NCI-H748 (cell line): ENCODE data around the gene STK10.

Experiments used
- DNase-seq: peaks from one replicate; lab custom pipeline; 2025; ENCODE audit not compliant: unreplicated experiment; lab: John Stamatoyannopoulos, UW

STK10 gene

GRCh38 chr5:172144931-172145869, 42.8 kb downstream of the STK10 start:
- DNase-seq = no peak

- DNase-seq = no peak
Observed at GRCh38 chr5:172144291-172144815, 43.7 kb downstream of the STK10 start.

- DNase-seq = no peak
Observed at GRCh38 chr5:172143875-172144274, 44.1 kb downstream of the STK10 start.

GRCh38 chr5:172142709-172143215, 45.3 kb downstream of the STK10 start:
- no peak for DNase-seq

GRCh38 chr5:172141949-172142319, 46.1 kb downstream of the STK10 start:
- DNase-seq = no peak

GRCh38 chr5:172140866-172141265, 47.2 kb downstream of the STK10 start:
- DNase-seq = peak; percentile 22

- DNase-seq = peak; percentile 86
Observed at GRCh38 chr5:172140120-172140519, 47.9 kb downstream of the STK10 start.

- no peak for DNase-seq
Observed at GRCh38 chr5:172137046-172137445, 51.0 kb downstream of the STK10 start.

GRCh38 chr5:172133359-172134029, 54.5 kb downstream of the STK10 start:
- DNase-seq = no peak

- DNase-seq = no peak
Observed at GRCh38 chr5:172131690-172132089, 56.3 kb downstream of the STK10 start.

- no peak for DNase-seq
Observed at GRCh38 chr5:172129256-172129910, 58.6 kb downstream of the STK10 start.

- DNase-seq = no peak
Observed at GRCh38 chr5:172127581-172127980, 60.4 kb downstream of the STK10 start.

- peak; percentile 18 for DNase-seq
Observed at GRCh38 chr5:172123269-172123692, 64.7 kb downstream of the STK10 start.

GRCh38 chr5:172119921-172120688, 67.9 kb downstream of the STK10 start:
- no peak for DNase-seq

GRCh38 chr5:172118891-172119290, 69.1 kb downstream of the STK10 start:
- no peak for DNase-seq

- no peak for DNase-seq
Observed at GRCh38 chr5:172117977-172118701, 69.9 kb downstream of the STK10 start.

- no peak for DNase-seq
Observed at GRCh38 chr5:172115541-172115982, 72.5 kb downstream of the STK10 start.

- no peak for DNase-seq
Observed at GRCh38 chr5:172114875-172115422, 73.1 kb downstream of the STK10 start.

- no peak for DNase-seq
Observed at GRCh38 chr5:172113036-172113435, 75.0 kb downstream of the STK10 start.
